GM23248 (cell line): ENCODE results near the gene FAM76A.

Source experiments
- EZH2 ChIP-seq: fragments of 200-600 bp; sonication (generic); IDR thresholded peaks from 2 replicates; pipeline ENCODE4 v1.6.1; 2018; ENCODE audit warnings: antibody characterized with exemption, mild to moderate bottlenecking; ENCODE audit not compliant: insufficient read depth, poor library complexity, severe bottlenecking
- EZH2phosphoT487 ChIP-seq: fragments of 200-600 bp; sonication (generic); IDR thresholded peaks from 2 replicates; pipeline ENCODE4 v1.6.1; 2018; ENCODE audit warnings: antibody characterized with exemption, moderate library complexity, mild to moderate bottlenecking, low read depth; ENCODE audit not compliant: insufficient read depth

DNA sequence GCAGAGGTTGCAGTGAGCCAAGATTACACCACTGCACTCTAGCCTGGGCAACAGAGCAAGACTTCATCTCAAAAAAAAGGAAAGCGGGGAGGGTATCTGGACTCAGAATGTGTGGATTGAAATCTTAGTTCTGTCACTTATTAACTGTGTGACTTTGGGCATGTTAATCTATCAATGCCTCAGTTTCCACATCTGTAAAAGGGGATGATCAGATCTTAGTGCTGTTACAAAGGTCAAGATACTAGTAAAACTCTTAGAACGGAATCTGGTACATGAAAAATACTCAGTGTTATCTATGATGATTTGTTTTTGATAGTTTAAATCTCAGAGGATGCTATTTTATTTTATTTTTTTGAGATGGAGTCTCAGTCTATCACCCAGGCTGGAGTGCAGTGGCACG lies 10.5 kb downstream of the FAM76A start:
- TF ChIP-seq EZH2: no peak
- TF ChIP-seq EZH2phosphoT487: no peak
